HepG2 (cell line): ENCODE results near the gene TIAM2. TPM values are rescaled to one million over a fixed set of nuclear protein-coding genes. Genes with fewer than 3 reads are reported as not detected.

ENCODE experiments used
- ATAC-seq: fragments of 200-7000 bp; cut with Tn5 transposase; 3 replicates; pipeline ENCODE4 v1.9.1; 2020; ENCODE audit warnings: mild to moderate bottlenecking, moderate library complexity
- BruUV-seq: library from RNA; stranded (reverse); fragments of 400-500 nt; replicated peaks from 2 replicates; lab custom pipeline; 2021; lab: Mats Ljungman, UMichigan
- CTCF ChIA-PET: fragments of 300-600 bp; formaldehyde crosslinking; extraction: SDS; loops from one replicate; lab custom pipeline; 2021; ENCODE audit warnings: low total read pairs, inconsistent platforms, low intra/inter-chr PET ratio; lab: Yijun Ruan, JAX
- POLR2A ChIA-PET: fragments of 350-600 bp; sonication (Branson Sonifier 250); formaldehyde crosslinking; loops from one replicate; lab custom pipeline; 2020; ENCODE audit warnings: antibody characterized with exemption, inconsistent platforms; lab: Yijun Ruan, JAX
- DNase-seq: peaks from one replicate; pipeline ENCODE4 v3.0.0-alpha.2; 2015; ENCODE audit warnings: low spot score
- FAIRE-seq: peaks from 3 replicates; lab custom pipeline; 2011; peaks lifted over from hg19 to GRCh38; lab: Jason Lieb, UNC
- H2AFZ ChIP-seq: one replicate; pipeline ENCODE4 v1.6.1; 2011; ENCODE audit warnings: low read length, inconsistent platforms
- H3K27ac ChIP-seq: fragments of 300-600 bp; 3 replicates; pipeline ENCODE4 v1.8.0; 2011; ENCODE audit warnings: mixed run types, mild to moderate bottlenecking, mixed read lengths, low read length, inconsistent platforms; ENCODE audit not compliant: insufficient read depth; ENCODE audit errors: extremely low read length
- H3K27me3 ChIP-seq, 2 experiments: fragments of 200-600 bp in 1 of 2; 2 replicates in 1 of 2; 3 replicates in 1 of 2; pipeline versions ENCODE4 v1.6.0 to v1.8.0; 2011; ENCODE audit warnings: low read length in 2 of 2, mild to moderate bottlenecking in 2 of 2, moderate library complexity in 2 of 2, inconsistent platforms in 1 of 2; ENCODE audit not compliant: insufficient read depth in 2 of 2, control insufficient read depth in 1 of 2
- H3K36me3 ChIP-seq, 2 experiments: fragments of 200-600 bp in 1 of 2; replicated peaks in 1 of 2; 2 replicates in 1 of 2; 3 replicates in 1 of 2; pipeline versions ENCODE4 v1.5.1 to v1.8.0; 2011; ENCODE audit warnings: low read length in 2 of 2, inconsistent platforms in 1 of 2; ENCODE audit not compliant: insufficient read depth in 2 of 2, control insufficient read depth in 1 of 2
- H3K4me1 ChIP-seq: 2 replicates; pipeline ENCODE4 v1.5.1; 2012; ENCODE audit warnings: low read length, inconsistent platforms; ENCODE audit not compliant: insufficient read depth
- H3K4me2 ChIP-seq: 2 replicates; pipeline ENCODE4 v1.6.0; 2011; ENCODE audit warnings: low read depth, low read length, inconsistent platforms
- H3K4me3 ChIP-seq, 3 experiments: fragments of 200-600 bp in 1 of 3; sonication (generic), shearing (Covaris generic) in 1 of 3; replicated peaks in 1 of 3; 2 replicates each; pipeline ENCODE4 v1.5.1; 2011 to 2016; ENCODE audit warnings: low read length in 3 of 3, inconsistent platforms in 2 of 3, low read depth in 2 of 3, mild to moderate bottlenecking in 2 of 3, control low read depth in 1 of 3, mixed read lengths in 1 of 3; ENCODE audit not compliant: insufficient read depth in 1 of 3
- H3K79me2 ChIP-seq: one replicate; pipeline ENCODE4 v1.6.1; 2011; ENCODE audit warnings: low read length, inconsistent platforms; ENCODE audit not compliant: insufficient read depth
- H3K9ac ChIP-seq: 2 replicates; pipeline ENCODE4 v1.6.0; 2011; ENCODE audit warnings: mild to moderate bottlenecking, low read depth, low read length, inconsistent platforms; ENCODE audit not compliant: insufficient read depth
- H3K9me3 ChIP-seq: 2 replicates; pipeline ENCODE4 v1.5.1; 2012; ENCODE audit warnings: mild to moderate bottlenecking, low read length
- H4K20me1 ChIP-seq: 2 replicates; pipeline ENCODE4 v1.6.0; 2011; ENCODE audit warnings: inconsistent platforms, mild to moderate bottlenecking, low read length, moderate library complexity; ENCODE audit not compliant: insufficient read depth
- AKAP8 ChIP-seq: sonication (generic); formaldehyde crosslinking; IDR thresholded peaks from 2 replicates; pipeline ENCODE4 v1.5.1; 2020; ENCODE audit warnings: mild to moderate bottlenecking, missing genetic modification reagents
- MTF2 ChIP-seq: sonication (generic); formaldehyde crosslinking; IDR thresholded peaks from 2 replicates; pipeline ENCODE4 v1.5.0; 2020; ENCODE audit warnings: missing genetic modification reagents, borderline replicate concordance
- POLR2AphosphoS2 ChIP-seq: IDR thresholded peaks from 2 replicates; pipeline ENCODE4 v1.6.1; 2011; ENCODE audit warnings: low read depth, low read length, improper control_type of control experiment
- POLR2G ChIP-seq: fragments of 200-400 bp; formaldehyde crosslinking; IDR thresholded peaks from 2 replicates; pipeline ENCODE4 v1.6.1; 2018; ENCODE audit warnings: mild to moderate bottlenecking, low read depth, low read length, moderate library complexity
- RBM22 ChIP-seq: fragments of 200-400 bp; formaldehyde crosslinking; optimal IDR thresholded peaks from 2 replicates; pipeline ENCODE3; 2017; ENCODE audit warnings: mild to moderate bottlenecking, low read length, moderate library complexity
- ZBTB38 ChIP-seq: sonication (generic); formaldehyde crosslinking; IDR thresholded peaks from 2 replicates; pipeline ENCODE4 v1.5.1; 2020; ENCODE audit warnings: mild to moderate bottlenecking, missing genetic modification reagents
- ZFP41 ChIP-seq: sonication (generic); formaldehyde crosslinking; IDR thresholded peaks from 2 replicates; pipeline ENCODE4 v1.4.0; 2020; ENCODE audit warnings: mild to moderate bottlenecking, missing genetic modification reagents, borderline replicate concordance
- ZNF607 ChIP-seq: sonication (generic); formaldehyde crosslinking; IDR thresholded peaks from 2 replicates; pipeline ENCODE4 v1.5.1; 2020; ENCODE audit warnings: missing genetic modification reagents, mild to moderate bottlenecking, borderline replicate concordance
- WGBS: methylation state at CpG from one replicate; pipeline ENCODE4 v1.1.6; 2017; ENCODE audit warnings: low lambda C conversion rate; 5-methylcytosine and 5-hydroxymethylcytosine counted together
- in situ Hi-C: cut with HindIII; loops from 2 replicates; pipeline ENCODE4 v1.10.0; 2017; ENCODE audit warnings: low pct_unique_long_range_greater_than_20kb; ENCODE audit not compliant: extremely low pct_ligation_motif_present
- intact Hi-C: fragments of 100-400 bp; cut with micrococcal nuclease; formaldehyde crosslinking; loops from one replicate; pipeline ENCODE4 v1.10.0; 2022; ENCODE audit not compliant: unreplicated experiment
- polyA plus RNA-seq, 8 experiments: library from polyadenylated mRNA; depleted of rRNA in 3 of 8; stranded (reverse) in 7 of 8; unstranded in 1 of 8; fragments of >200 nt; fragmentation: Illumina TruSeq in 4 of 8; extraction: Trizol in 4 of 8; gene quantifications; 2 replicates each; pipeline versions ENCODE4 v1.2.1 to v1.2.3, GENCODE V29; 2011 to 2016; ENCODE audit warnings: low read depth in 4 of 8, missing spikeins in 1 of 8, mixed read lengths in 1 of 8; ENCODE audit not compliant: insufficient read depth in 1 of 8
- total RNA-seq, 5 experiments: library from RNA; depleted of rRNA; stranded (reverse); fragments of >200 nt; fragmentation: Illumina TruSeq; extraction: Trizol; gene quantifications; 2 replicates each; pipeline ENCODE4 v1.2.3, GENCODE V29; 2016; ENCODE audit warnings: low read depth in 1 of 5
- TF ChIP-seq, protein P1 (sequence below): sonication (generic); formaldehyde crosslinking; IDR thresholded peaks from 2 replicates; pipeline ENCODE4 v1.5.1; 2020; ENCODE audit warnings: mild to moderate bottlenecking, missing genetic modification reagents, moderate library complexity
- TF ChIP-seq, protein P2 (sequence below): IDR thresholded peaks from 2 replicates; pipeline ENCODE4 v1.6.1; 2012; ENCODE audit warnings: low read length, improper control_type of control experiment
- TF ChIP-seq, protein P3 (sequence below): sonication (generic); formaldehyde crosslinking; IDR thresholded peaks from 2 replicates; pipeline ENCODE4 v1.5.0; 2020; ENCODE audit warnings: mild to moderate bottlenecking, missing genetic modification reagents, moderate library complexity

The TIAM2 gene
- total and polyA plus RNA-seq, 2 of the 13 experiments (the other 11 are each of a cell fraction or from before 2014, with no cell fraction given), result 4.1 to 4.5 TPM

DNA sequence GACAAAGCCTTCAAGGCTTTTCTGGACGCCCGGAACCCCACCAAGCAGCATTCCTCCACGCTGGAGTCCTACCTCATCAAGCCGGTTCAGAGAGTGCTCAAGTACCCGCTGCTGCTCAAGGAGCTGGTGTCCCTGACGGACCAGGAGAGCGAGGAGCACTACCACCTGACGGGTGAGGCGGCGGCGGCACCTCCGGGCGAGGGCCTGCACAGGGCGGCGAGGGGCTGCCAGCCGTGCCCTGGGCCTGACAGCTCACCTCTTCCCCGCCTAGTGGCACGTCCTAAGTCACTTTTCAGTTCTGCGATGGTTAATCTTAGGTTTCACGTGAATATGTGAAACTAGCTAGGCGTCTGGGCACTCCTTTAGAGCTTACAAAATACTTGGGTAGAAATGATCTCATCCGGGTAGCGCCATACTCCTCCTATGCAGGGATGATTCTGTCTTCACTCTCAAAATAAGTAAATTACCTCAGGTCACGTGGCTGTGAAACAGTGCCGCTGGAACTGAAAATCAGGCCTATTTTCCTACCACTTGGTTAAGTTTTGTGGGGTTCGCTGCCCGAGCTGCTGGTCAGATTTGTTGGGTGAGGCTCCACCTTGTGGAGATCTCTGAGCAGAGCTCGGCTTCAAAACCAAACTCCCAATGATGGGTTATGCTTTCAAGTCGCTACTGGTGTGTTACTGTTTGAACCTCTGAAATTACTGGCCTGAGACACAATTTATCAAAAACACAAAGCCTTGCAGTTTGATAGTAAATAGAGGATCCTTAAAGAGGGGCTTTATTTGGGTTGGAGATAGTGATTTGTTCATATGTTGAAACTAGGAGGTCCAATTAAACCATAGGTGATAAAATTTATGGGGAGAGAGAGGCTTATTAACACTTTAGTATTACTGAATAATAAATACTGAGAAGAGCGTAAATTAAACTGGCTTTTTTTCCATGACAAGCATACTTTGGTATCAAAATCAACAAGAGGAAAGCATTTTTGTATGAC is 253.2 kb downstream of the TIAM2 start:
- in situ Hi-C loops, result loop anchor here (5.0 kb wide), 1 partner anchor 71 kb away; no protein-coding TSS in a partner anchor
- WGBS, result 91% methylated on average over 30 of the region's 30 CpGs
- Histone ChIP-seq H3K9ac (no peak overlapping the region), H3K4me3 (no peak overlapping the region), H3K27ac (no peak overlapping the region), H3K27me3 (no peaks in the 10 kb centered on the region), H3K36me3 (peaks cover 5 to 43% of the 10 kb centered on the region in 2 experiments; a peak in 4 of 5 replicates), H3K4me2 (no peak overlapping the region), H3K9me3 (no peaks in the 10 kb centered on the region), H4K20me1 (no peaks in the 10 kb centered on the region), H3K79me2 (no peaks in the 10 kb centered on the region), H3K4me1 (peaks cover 8% of the 10 kb centered on the region; the same call in 1 of the 2 replicates), H2AFZ (no peak overlapping the region)
- POLR2A ChIA-PET, result no interaction called here
- FAIRE-seq (peak; percentile 40), ATAC-seq (peak; percentile 51), DNase-seq (peak; percentile 43)
- no TSS peak for BruUV-seq
- CTCF ChIA-PET, result interaction anchor here (1.2 to 1.7 kb wide), 2 partner anchors 71 to 320 kb away, joined by 3 to 8 read pairs; no protein-coding TSS in a partner anchor
- intact Hi-C loops, result loop anchor here (1.0 to 10.0 kb wide), 4 partner anchors 71 to 571 kb away; no protein-coding TSS in a partner anchor
- peak; percentile 77; the same call in 1 of the 2 replicates for TF ChIP-seq POLR2AphosphoS2
- TF ChIP-seq ZBTB38, result peak; percentile 55; the same call in 1 of the 2 replicates
- TF ChIP-seq, protein P1, sequence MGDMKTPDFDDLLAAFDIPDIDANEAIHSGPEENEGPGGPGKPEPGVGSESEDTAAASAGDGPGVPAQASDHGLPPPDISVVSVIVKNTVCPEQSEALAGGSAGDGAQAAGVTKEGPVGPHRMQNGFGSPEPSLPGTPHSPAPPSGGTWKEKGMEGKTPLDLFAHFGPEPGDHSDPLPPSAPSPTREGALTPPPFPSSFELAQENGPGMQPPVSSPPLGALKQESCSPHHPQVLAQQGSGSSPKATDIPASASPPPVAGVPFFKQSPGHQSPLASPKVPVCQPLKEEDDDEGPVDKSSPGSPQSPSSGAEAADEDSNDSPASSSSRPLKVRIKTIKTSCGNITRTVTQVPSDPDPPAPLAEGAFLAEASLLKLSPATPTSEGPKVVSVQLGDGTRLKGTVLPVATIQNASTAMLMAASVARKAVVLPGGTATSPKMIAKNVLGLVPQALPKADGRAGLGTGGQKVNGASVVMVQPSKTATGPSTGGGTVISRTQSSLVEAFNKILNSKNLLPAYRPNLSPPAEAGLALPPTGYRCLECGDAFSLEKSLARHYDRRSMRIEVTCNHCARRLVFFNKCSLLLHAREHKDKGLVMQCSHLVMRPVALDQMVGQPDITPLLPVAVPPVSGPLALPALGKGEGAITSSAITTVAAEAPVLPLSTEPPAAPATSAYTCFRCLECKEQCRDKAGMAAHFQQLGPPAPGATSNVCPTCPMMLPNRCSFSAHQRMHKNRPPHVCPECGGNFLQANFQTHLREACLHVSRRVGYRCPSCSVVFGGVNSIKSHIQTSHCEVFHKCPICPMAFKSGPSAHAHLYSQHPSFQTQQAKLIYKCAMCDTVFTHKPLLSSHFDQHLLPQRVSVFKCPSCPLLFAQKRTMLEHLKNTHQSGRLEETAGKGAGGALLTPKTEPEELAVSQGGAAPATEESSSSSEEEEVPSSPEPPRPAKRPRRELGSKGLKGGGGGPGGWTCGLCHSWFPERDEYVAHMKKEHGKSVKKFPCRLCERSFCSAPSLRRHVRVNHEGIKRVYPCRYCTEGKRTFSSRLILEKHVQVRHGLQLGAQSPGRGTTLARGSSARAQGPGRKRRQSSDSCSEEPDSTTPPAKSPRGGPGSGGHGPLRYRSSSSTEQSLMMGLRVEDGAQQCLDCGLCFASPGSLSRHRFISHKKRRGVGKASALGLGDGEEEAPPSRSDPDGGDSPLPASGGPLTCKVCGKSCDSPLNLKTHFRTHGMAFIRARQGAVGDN (CRISPR knock-in tag), result peak; percentile 32; the same call in 1 of the 2 replicates
- TF ChIP-seq, protein P2, sequence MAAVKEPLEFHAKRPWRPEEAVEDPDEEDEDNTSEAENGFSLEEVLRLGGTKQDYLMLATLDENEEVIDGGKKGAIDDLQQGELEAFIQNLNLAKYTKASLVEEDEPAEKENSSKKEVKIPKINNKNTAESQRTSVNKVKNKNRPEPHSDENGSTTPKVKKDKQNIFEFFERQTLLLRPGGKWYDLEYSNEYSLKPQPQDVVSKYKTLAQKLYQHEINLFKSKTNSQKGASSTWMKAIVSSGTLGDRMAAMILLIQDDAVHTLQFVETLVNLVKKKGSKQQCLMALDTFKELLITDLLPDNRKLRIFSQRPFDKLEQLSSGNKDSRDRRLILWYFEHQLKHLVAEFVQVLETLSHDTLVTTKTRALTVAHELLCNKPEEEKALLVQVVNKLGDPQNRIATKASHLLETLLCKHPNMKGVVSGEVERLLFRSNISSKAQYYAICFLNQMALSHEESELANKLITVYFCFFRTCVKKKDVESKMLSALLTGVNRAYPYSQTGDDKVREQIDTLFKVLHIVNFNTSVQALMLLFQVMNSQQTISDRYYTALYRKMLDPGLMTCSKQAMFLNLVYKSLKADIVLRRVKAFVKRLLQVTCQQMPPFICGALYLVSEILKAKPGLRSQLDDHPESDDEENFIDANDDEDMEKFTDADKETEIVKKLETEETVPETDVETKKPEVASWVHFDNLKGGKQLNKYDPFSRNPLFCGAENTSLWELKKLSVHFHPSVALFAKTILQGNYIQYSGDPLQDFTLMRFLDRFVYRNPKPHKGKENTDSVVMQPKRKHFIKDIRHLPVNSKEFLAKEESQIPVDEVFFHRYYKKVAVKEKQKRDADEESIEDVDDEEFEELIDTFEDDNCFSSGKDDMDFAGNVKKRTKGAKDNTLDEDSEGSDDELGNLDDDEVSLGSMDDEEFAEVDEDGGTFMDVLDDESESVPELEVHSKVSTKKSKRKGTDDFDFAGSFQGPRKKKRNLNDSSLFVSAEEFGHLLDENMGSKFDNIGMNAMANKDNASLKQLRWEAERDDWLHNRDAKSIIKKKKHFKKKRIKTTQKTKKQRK, result no peak
- TF ChIP-seq, protein P3, sequence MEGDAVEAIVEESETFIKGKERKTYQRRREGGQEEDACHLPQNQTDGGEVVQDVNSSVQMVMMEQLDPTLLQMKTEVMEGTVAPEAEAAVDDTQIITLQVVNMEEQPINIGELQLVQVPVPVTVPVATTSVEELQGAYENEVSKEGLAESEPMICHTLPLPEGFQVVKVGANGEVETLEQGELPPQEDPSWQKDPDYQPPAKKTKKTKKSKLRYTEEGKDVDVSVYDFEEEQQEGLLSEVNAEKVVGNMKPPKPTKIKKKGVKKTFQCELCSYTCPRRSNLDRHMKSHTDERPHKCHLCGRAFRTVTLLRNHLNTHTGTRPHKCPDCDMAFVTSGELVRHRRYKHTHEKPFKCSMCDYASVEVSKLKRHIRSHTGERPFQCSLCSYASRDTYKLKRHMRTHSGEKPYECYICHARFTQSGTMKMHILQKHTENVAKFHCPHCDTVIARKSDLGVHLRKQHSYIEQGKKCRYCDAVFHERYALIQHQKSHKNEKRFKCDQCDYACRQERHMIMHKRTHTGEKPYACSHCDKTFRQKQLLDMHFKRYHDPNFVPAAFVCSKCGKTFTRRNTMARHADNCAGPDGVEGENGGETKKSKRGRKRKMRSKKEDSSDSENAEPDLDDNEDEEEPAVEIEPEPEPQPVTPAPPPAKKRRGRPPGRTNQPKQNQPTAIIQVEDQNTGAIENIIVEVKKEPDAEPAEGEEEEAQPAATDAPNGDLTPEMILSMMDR, result peak; percentile 61
- peak; percentile 38; the same call in 1 of the 2 replicates for TF ChIP-seq AKAP8 (CRISPR knock-in tag)
- TF ChIP-seq ZFP41, result 0 out of 2 replicates have a peak, but pooled peaks have one; percentile 41
- peak; percentile 93 for TF ChIP-seq RBM22
- no peak for TF ChIP-seq ZNF607 (CRISPR knock-in tag)
- TF ChIP-seq POLR2G, result peak; percentile 39; the same call in 1 of the 2 replicates
- no peak for TF ChIP-seq MTF2 (CRISPR knock-in tag)
